NK-92 treated with Interleukin-12 subunit alpha and Interleukin-12 subunit beta, amount 100 ng/mL, for 24 hours (cell line): ENCODE data around the gene CCL23.

Experiments
- DNase-seq: peaks from one replicate; lab custom pipeline; 2025; lab: John Stamatoyannopoulos, UW

Gene CCL23

DNA sequence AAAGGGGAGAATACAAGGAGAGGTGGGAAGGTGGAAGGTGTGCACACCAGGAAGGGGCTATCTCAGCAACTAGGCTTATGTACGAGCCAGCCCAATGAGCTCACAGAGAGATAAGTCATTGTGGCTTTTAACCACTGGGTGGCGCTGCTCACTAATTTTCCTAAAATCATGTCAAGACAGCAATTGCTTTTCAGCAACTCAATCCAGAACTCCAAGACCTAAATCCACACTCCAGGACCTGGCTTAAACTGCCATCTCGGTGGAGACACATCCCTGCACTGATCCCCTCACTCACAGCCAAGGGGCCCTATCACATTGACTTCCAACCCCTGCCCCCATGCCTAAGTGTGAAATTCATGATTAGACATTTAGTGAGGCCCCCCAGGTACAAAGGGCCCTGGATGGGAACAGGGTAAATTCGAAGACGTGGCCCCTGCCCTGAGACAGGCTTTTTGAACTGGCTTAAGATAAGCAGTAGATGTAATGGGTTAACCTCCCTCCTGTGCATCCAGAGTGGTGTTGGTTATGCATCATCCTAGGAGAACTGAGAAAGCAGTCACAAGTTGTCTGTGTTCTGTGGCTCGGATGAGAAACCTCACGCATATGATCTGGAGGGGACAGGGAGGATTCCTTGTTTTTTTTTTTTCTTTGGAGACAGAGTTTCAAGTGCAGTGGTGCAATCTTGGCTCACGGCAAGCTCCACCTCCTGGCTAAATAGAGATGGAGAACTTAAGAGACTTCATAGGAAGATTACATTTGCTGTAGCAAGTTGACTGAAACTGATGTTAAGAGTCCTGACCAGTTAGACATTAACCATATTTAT lies 48.0 kb downstream of the CCL23 start:
- peak; percentile 50 for DNase-seq

DNA sequence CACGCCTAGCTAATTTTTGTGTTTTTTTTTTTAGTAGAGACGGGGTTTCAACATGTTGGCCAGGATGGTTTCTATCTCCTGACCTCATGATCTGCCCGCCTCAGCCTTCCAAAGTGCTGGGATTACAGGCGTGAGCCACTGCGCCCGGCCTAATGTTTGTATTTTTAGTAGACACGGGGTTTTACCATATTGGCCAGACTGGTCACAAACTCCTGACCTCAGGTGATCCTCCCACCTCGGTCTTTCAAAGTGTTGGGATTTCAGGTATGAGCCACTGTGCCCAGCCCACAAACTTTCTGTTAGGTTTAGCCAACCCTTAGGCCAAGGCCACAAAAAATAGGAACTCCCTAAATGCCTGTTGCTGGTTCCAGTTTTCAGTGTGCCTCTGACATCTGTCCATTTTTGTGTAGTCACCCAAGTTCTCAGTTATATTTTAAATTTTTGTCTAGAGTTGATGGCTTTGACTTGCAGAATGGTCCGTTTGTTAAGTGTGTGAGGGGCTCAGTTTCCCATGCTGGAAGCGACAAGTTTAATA lies 49.2 kb downstream of the CCL23 start:
- DNase-seq = no peak

- DNase-seq = no peak
Observed at GRCh38 chr17:35965272-35965671, 52.5 kb downstream of the CCL23 start.

- no peak for DNase-seq
Observed at GRCh38 chr17:35963663-35964062, 54.1 kb downstream of the CCL23 start.
